Esophagus muscularis mucosa (tissue), 4 donors: ENCODE measurements around the gene STK39. TPM values are rescaled to one million over a fixed set of nuclear protein-coding genes. Genes with fewer than 3 reads are reported as not detected.

ENCODE experiments used
- DNase-seq: peaks from one replicate; pipeline ENCODE4 v3.0.0-alpha.2; 2017; ENCODE audit errors: extremely low spot score
- H3K27ac ChIP-seq, 4 donors: fragments of 200-600 bp; sonication (generic); replicated peaks in 1 of 4; 1 replicate in 3 of 4; 2 replicates in 1 of 4; pipeline ENCODE4 v1.5.1; 2016 to 2019; ENCODE audit warnings: mild to moderate bottlenecking in 1 of 4
- H3K27me3 ChIP-seq, 4 donors: fragments of 200-600 bp; sonication (generic); one replicate each; pipeline versions ENCODE4 v1.5.1 to v1.6.0; 2016 to 2019
- H3K36me3 ChIP-seq, 4 donors: fragments of 200-600 bp; sonication (generic); one replicate each; pipeline ENCODE4 v1.5.1; 2016 to 2019
- H3K4me1 ChIP-seq, 4 donors: fragments of 200-600 bp; sonication (generic); one replicate each; pipeline ENCODE4 v1.5.1; 2016 to 2019
- H3K4me3 ChIP-seq, 4 donors: fragments of 200-600 bp; sonication (generic); 1 replicate in 2 of 4; 2 replicates in 2 of 4; pipeline ENCODE4 v1.5.1; 2016 to 2019; ENCODE audit warnings: mild to moderate bottlenecking in 4 of 4, moderate library complexity in 1 of 4
- H3K9me3 ChIP-seq, 4 donors: fragments of 200-600 bp; sonication (generic); 1 replicate in 3 of 4; 2 replicates in 1 of 4; pipeline ENCODE4 v1.5.1; 2016 to 2019
- CTCF ChIP-seq, 3 experiments: fragments of 200-600 bp in 2 of 3; fragments of 450-650 bp in 1 of 3; sonication (generic) in 2 of 3; IDR thresholded peaks; one replicate each; pipeline ENCODE4 v1.5.1; 2017 to 2019; ENCODE audit warnings: antibody characterized with exemption in 3 of 3, mild to moderate bottlenecking in 2 of 3, moderate library complexity in 1 of 3
- EP300 ChIP-seq: sonication (generic); formaldehyde crosslinking; IDR thresholded peaks from one replicate; pipeline ENCODE4 v1.6.1; 2017; ENCODE audit warnings: antibody characterized with exemption
- POLR2A ChIP-seq: fragments of 450-650 bp; IDR thresholded peaks from one replicate; pipeline ENCODE4 v1.6.1; 2017; ENCODE audit warnings: antibody characterized with exemption, moderate library complexity, mild to moderate bottlenecking, low read depth
- POLR2AphosphoS5 ChIP-seq, 2 donors: sonication (generic); formaldehyde crosslinking; IDR thresholded peaks; one replicate each; pipeline ENCODE4 v1.6.1; 2017; ENCODE audit warnings: antibody characterized with exemption in 2 of 2
- WGBS: methylation state at CpG from one replicate; pipeline ENCODE4 v1.1.5; 2018; 5-methylcytosine and 5-hydroxymethylcytosine counted together
- intact Hi-C: fragments of 100-400 bp; cut with DNase I; formaldehyde crosslinking; loops from one replicate; pipeline ENCODE4 v1.15.1; 2023
- total RNA-seq, 4 donors: library from RNA; depleted of rRNA; stranded (reverse); fragments of >200 nt; gene quantifications; one replicate each; pipeline versions ENCODE4 v1.1.0 to v1.2.1, GENCODE V29; 2016

STK39 gene
- total RNA-seq, 4 donors from 2014 or later: 32.5 to 49.1 (median 41.5) TPM

- no peak overlapping the region for H3K4me3 ChIP-seq
- TF ChIP-seq POLR2A (no peak), EP300 (no peak), POLR2AphosphoS5 (IDR thresholded peaks at IDR 0.05) (no peak), CTCF (IDR thresholded peaks at IDR 0.05) (no peak)
- no peaks in the 10 kb centered on the region for H3K27me3 ChIP-seq
- intact Hi-C loops: no loop called here
- no peaks in the 10 kb centered on the region for H3K9me3 ChIP-seq
- DNase-seq: peak; percentile 8
- peaks cover 0 to 5% (median 2%) of the 10 kb centered on the region in 4 donors for H3K4me1 ChIP-seq
- H3K36me3 ChIP-seq: no peaks in the 10 kb centered on the region
- H3K27ac ChIP-seq: no peak overlapping the region
- 98% methylated on average over 2 of the region's 2 CpGs for WGBS
Measured at GRCh38 chr2:167950571-167950970, 296.8 kb downstream of the STK39 start.

- 87% methylated on average over 3 of the region's 3 CpGs for WGBS
- intact Hi-C loops: no loop called here
- H3K4me3 ChIP-seq: no peak overlapping the region
- H3K36me3 ChIP-seq: no peaks in the 10 kb centered on the region
- peaks cover 0 to 9% (median 2%) of the 10 kb centered on the region in 4 donors for H3K4me1 ChIP-seq
- no peak overlapping the region for H3K27ac ChIP-seq
- H3K27me3 ChIP-seq: no peaks in the 10 kb centered on the region
- peak; percentile 7 for DNase-seq
- TF ChIP-seq CTCF (IDR thresholded peaks at IDR 0.05) (no peak), POLR2AphosphoS5 (IDR thresholded peaks at IDR 0.05) (no peak), POLR2A (no peak), EP300 (no peak)
- no peaks in the 10 kb centered on the region for H3K9me3 ChIP-seq
Measured at GRCh38 chr2:167946441-167946841, 301.0 kb downstream of the STK39 start.

GRCh38 chr2:167945660-167946368, 301.6 kb downstream of the STK39 start:
- WGBS: 87% methylated on average over 10 of the region's 10 CpGs
- Histone ChIP-seq H3K4me1 (peaks cover 0 to 9% (median 2%) of the 10 kb centered on the region in 4 donors), H3K36me3 (no peaks in the 10 kb centered on the region), H3K9me3 (no peaks in the 10 kb centered on the region), H3K27me3 (no peaks in the 10 kb centered on the region), H3K4me3 (no peak overlapping the region), H3K27ac (no peak overlapping the region)
- no peak for DNase-seq
- no peak for TF ChIP-seq CTCF (IDR thresholded peaks at IDR 0.05)
- no peak for TF ChIP-seq POLR2AphosphoS5 (IDR thresholded peaks at IDR 0.05)
- no peak for TF ChIP-seq EP300
- no peak for TF ChIP-seq POLR2A
- intact Hi-C loops: no loop called here

GRCh38 chr2:167944825-167945659, 302.4 kb downstream of the STK39 start:
- Histone ChIP-seq H3K4me3 (no peak overlapping the region), H3K27ac (no peak overlapping the region), H3K9me3 (no peaks in the 10 kb centered on the region), H3K27me3 (no peaks in the 10 kb centered on the region), H3K4me1 (peaks cover 0 to 9% (median 2%) of the 10 kb centered on the region in 4 donors), H3K36me3 (no peaks in the 10 kb centered on the region)
- 82% methylated on average over 8 of the region's 8 CpGs for WGBS
- no peak for DNase-seq
- TF ChIP-seq POLR2A (no peak), EP300 (no peak), POLR2AphosphoS5 (IDR thresholded peaks at IDR 0.05) (no peak), CTCF (IDR thresholded peaks at IDR 0.05) (no peak)
- intact Hi-C loops: no loop called here
